GM21381 (cell line): Measurements from ENCODE around the gene FAM98B.

Experiments used
- ATAC-seq: cut with Tn5 transposase; IDR thresholded peaks from one replicate; pipeline ENCODE4 v1.9.1; 2021; ENCODE audit warnings: mild to moderate bottlenecking, moderate library complexity; ENCODE audit not compliant: unreplicated experiment

Gene FAM98B

DNA sequence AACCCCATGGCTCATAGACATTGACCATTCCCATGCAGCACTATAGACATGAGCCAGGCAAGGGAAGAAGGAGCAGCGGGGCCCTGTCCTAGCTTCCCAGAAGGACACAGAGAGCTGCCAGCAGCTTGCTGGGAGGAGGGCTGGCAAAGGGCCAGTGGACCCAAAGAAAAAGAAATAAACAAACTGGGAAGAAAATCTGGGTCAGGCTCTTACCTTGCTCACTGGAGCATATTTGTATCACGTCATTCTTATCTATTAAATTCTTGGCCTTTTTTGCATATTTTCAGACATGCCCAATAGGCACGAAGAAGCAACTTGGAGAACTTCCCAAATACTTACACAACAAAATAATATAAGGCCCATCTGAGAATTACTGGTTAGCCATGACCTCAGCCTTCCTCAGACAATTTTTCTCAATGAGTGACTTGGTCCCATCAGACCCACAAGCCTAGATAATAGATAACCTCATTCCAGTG, 82.3 kb downstream of the FAM98B start:
- no peak for ATAC-seq
